UCSD-AML1 (cell line): Measurements from ENCODE around the gene CHI3L1.

Source experiments
- DNase-seq: peaks from one replicate; lab custom pipeline; 2025; ENCODE audit not compliant: unreplicated experiment; lab: John Stamatoyannopoulos, UW

CHI3L1 gene

DNA sequence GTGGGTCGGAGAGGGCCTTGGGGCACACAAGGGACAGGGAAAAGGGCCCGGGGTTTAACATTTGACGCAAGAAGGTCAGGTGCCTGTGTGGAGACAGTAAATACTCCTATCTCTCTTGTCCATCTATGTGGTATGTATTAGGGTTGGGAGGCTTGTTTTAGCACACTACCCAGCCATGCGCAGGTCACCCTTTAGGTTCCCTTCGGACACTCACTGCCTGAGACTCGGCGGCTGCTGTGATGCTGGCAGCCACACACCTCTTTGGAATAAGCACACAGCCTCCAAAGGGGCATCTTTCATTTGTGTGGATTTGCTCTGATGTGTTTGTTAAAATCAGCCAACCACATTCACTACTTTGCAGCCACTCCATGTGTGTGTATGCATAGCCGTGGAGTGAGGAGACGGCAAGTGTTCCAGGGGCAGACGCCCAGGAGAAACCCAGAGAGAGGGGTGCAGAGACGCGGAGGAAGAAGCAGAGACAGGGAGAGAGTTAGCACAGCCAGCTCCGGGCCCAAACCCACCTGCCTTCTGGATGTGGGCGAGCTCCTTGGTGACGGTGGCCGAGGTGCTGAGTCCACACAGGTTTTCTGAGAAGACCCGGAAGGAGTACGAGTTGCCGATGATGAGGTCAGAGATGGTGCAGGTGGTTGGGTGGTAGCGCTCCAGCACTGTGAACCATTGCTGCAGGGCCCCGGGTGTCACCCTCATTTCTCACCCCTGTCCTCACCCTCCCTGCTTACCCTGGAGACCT lies 16.6 kb downstream of the CHI3L1 start:
- DNase-seq, result no peak

DNA sequence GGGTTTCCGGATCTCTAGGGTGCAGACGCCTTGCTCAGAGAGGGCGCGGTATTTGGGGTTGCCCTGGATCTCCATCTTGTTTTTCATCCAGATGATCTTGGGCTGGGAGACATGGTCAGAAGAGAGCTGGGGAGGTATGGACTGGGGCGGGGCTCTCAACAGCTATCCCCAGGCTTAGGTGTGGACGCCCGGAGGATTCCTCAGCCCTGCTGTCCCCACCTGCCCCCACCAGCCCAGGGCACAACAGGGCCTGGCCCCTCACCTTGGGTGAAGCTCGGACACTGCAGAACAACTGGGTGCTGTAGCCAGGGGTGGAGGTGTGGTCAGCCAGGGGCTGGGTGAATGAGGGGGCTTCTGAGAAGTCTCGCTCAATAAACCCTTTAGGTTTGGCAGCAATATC lies 17.5 kb downstream of the CHI3L1 start:
- no peak for DNase-seq

DNA sequence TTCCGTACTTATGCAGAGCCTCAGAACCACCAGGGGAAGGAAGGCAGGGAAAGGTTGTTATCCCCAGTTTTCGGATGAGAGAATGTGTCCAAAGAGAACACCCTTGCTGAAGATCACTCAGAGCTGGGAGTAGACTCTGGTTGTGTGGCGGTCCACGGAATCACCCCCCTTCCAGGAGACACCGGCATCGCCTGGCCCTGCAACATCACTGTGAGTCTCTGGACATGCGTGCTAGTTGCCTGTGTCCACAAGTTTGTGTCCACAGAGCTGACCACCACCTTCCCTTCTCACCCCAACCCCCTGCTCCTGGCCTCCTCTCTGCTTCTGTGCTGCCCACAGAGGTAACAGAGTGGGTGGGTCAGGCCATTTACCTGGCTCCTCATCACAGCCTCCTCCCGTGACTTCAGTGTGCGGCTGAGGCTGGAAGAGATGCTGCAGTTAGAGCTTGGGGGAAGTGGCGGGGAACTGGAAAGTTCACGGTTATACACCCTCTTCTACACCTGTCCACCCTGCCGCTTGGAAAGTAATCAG lies 18.2 kb downstream of the CHI3L1 start:
- no peak for DNase-seq

DNA sequence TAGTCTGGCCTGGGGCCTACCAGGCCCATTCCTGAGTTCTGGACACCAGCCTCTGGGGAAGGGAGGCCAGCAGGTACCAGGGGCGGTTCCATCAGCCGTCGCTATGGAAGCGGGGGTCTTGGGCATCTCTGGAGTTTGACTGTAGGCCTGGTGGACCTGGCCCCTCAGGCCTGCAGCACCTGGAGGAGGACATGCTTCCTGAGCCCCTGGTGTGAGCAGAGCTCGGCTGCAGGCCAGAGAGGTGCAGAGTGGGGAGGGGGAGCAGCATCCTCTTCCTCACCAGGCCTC lies 18.6 kb downstream of the CHI3L1 start:
- DNase-seq, result no peak

DNA sequence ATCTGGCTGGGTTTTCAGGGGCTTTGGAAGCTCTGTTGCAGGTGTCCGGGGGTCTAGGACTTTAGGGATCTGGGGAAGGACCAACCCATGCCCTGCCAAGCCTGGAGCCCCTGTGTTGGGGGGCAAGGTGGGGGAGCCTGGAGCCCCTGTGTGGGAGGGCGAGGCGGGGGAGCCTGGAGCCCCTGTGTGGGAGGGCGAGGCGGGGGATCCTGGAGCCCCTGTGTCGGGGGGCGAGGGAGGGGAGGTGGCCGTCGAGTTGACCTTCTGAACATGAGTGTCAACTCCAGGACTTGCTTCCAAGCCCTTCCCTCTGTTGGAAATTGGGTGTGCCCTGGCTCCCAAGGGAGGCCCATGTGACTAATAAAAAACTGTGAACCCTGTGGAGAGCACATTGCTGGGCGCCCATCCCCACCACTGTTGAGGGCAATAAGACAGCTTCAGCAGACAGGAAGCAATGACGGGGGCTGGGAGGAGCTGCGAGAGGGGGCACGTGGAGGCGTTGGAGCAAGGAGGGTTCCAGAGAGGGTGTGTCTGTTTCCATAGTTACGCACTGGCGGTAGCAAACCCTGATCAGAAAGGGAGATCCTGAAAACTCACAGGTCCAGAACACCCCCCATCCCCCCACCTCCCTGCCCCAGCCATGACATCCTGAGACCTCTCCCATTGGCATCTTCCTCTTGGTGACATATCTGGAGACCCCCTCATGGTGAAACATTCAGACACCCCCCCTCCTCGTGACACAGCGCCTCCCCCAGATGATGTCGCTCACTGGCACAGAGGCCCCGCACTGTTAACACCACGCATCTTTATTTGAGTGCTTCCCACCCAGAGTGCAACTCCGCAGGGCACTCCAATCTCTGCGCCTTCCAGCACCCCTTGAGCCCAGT lies 19.2 kb downstream of the CHI3L1 start:
- DNase-seq, result no peak

DNA sequence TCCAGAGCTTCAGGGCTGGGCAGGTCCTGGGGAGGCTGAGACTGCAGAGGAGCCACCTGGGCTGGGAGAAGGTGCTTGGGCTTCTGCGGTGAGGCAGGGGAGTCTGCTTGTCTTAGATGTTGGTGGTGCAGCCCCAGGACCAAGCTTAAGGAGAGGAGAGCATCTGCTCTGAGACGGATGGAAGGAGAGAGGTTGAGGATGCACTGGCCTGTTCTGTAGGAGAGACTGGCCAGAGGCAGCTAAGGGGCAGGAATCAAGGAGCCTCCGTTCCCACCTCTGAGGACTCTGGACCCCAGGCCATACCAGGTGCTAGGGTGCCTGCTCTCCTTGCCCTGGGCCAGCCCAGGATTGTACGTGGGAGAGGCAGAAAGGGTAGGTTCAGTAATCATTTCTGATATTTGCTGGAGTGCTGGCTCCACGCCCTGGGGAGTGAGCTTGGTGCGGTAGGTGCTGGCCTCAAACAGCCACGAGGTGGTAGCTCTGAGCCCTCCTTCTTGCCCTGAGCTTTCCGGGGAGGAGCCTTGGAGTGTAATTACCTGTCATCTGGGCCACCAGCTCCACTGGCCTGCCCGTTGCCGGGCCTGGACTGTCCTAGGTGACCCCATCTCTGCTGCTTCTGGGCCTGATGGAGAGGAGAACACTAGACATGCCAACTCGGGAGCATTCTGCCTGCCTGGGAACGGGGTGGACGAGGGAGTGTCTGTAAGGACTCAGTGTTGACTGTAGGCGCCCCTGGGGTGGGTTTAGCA lies 20.1 kb downstream of the CHI3L1 start:
- DNase-seq, result no peak

DNA sequence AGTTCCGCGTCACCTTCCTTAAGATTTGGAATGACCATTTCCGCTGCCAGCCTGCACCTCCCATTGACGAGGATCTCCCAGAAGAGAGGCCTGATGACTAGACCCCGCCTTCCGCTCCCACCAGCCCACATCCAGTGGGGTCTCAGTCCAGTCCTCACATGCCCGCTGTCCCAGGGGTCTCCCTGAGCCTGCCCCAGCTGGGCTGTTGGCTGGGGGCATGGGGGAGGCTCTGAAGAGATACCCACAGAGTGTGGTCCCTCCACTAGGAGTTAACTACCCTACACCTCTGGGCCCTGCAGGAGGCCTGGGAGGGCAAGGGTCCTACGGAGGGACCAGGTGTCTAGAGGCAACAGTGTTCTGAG lies 20.7 kb downstream of the CHI3L1 start:
- DNase-seq, result no peak

DNA sequence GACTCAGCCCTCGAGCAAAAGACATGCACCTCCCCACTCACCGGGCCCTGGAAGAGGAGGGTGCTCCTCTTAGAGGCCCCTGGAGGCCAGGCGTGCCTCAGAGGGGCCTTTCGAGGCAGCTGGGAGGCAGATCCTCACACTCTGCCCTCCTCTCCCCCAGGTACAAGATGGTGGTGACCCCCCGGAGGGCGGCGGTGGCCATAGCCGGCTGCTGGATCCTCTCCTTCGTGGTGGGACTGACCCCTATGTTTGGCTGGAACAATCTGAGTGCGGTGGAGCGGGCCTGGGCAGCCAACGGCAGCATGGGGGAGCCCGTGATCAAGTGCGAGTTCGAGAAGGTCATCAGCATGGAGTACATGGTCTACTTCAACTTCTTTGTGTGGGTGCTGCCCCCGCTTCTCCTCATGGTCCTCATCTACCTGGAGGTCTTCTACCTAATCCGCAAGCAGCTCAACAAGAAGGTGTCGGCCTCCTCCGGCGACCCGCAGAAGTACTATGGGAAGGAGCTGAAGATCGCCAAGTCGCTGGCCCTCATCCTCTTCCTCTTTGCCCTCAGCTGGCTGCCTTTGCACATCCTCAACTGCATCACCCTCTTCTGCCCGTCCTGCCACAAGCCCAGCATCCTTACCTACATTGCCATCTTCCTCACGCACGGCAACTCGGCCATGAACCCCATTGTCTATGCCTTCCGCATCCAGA lies 21.3 kb downstream of the CHI3L1 start:
- DNase-seq, result no peak

DNA sequence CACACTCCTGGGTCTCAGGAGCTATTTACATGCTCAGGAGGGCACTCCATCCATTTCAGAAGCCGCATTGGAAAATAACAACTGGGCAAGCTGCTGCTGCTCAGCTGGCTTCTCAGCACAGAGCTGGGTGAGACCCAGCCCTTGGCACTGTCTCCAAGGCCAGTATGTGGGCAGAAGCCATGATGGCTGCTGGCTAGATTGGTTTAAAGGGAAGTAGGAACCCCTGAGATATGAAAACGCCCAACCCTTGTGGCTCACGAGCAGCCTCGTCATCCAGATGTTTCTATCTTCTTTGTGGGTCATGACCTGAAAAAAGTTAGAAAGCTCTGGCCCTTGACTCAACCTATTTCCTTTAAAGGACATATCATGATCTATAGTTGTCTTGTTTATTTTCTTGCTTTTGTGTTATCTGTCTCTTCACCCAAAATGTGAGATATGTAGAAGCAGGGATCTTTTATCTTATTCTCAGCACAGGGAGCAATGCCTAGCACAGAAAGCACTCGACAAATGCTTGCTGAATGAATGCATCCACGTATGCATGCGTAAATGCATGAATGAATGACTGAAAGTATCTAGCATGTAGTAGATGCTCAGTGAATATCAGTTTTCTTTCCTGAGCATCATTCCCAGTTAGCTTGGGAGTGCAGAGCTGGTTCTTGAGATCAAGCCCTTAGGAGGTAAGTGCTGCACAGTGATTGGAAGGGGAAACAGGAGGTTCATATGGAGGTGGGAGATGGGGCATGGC lies 22.4 kb downstream of the CHI3L1 start:
- DNase-seq, result no peak

DNA sequence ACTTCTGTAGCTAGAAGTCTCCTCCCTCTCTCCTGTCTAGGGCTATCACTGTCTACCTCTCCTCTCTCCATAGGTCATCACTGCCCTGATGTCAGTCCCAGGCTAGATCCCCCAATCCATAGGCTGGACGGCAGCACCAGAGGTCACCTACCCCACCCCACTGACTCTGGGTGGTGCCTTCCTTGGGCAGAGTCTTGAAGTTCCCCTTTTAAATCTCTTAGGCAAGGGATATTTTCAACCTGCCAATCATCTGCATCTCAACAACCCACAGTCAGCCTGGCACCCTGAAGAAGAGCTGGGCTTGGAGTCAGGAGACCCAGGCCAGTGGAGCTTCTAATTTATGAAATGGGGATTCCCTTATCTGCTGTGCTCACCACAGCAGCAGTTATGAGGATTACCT lies 24.1 kb downstream of the CHI3L1 start:
- no peak for DNase-seq

DNA sequence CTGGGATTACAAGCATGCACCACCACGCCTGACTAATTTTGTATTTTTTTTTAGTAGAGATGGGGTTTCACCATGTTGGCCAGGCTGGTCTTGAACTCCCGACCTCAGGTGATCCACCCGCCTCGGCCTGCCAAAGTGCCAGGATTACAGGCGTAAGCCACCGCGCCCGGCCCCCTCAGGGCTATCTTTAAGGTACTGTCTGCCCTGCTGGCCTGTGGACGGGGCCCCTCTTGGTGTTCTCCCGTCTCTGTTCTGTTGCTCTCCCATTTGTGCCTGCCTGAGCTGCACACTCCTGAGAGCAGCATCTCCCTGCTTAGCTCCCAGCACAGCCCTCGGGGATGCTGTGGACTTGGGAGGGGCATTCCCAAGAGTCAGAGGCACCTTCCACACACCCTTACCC lies 24.8 kb downstream of the CHI3L1 start:
- no peak for DNase-seq

DNA sequence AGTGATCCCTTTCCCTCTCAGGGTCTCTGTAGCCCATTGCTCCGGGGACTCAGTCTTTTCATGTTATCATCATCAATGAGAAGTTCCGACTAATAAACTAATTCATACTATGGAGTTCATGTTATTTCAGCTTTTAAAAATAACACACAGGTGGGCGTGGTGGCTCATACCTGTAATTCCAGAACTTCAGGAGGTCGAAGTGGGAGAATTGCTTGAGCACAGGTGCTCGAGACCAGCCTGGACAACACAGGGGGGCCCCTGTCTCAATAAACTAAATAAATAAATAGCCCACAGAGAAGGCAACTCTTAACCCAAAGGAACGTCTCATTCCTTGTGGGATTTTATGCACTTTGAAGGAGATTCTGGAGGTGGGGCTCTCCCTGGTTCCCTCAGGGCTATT lies 25.3 kb downstream of the CHI3L1 start:
- no peak for DNase-seq

DNA sequence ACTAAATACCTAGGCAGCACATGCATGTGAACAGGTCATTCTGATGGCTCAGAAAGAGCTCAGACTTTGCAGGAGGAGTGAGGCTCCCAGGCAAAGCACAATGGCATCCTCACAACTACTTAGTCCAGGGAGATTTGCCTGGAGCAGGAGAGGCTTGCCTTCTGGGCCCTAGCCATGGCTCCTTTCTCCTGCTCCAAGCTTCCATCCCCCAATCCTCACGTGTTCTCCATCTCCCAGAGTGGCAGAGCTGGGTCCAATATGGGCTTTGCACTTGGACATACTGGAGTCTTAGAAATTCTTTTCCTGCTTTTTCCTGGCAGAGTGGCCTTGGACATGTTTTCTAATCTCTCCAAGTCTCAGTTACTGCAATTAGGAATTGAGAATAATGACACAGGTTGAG lies 26.7 kb downstream of the CHI3L1 start:
- DNase-seq, result no peak

DNA sequence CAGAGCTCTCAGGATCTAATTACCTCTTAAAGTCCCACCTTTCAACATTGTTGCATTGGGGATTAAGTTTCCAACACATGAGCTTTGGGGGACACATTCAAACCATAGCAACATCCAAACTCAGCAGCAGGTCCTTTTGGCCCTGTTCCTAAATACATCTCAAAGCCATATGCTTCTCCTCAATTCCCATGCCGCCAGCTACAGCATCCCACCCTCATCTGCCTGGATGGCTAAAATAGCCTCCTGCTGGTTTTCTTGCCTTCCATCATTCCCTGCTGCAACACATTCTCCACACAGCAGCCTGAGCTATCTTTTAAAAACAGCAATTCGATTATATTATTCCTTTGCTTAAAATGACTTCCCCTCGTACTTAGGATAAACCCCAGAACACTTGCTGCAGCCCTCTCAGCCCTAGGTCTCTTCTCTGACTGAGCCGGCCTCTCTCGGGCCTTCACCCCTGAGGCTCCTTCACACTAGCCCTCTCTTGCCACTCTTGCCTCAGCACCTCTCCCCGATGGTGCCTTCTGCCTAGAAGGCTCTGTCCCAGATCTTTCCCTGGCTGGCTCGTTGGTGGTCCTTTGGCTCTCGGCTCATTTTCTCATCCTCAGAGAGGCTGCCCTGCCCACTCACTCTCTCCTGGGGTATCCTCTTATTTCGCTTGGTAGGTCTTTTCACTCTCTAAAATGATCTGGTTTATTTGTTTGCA lies 27.4 kb downstream of the CHI3L1 start:
- DNase-seq, result no peak

DNA sequence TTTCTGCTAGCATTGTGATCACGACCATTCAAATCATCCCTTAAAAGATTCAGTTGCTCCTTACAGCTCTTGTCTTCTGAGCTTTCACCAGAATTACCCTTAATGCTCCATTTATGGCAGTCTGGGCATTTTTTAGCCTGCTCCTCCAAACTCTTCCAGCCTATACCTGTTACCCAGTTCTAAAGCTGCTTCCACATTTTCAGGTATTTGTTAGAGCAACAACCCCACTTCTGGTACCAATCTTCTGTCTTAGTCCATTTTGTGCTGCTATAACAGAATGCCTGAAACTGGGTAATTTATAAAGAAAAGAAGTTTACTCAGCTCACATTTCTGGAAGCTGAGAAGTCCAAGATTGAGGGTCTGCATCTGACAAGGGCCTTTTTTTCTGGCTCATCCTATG lies 28.1 kb downstream of the CHI3L1 start:
- DNase-seq, result no peak

DNA sequence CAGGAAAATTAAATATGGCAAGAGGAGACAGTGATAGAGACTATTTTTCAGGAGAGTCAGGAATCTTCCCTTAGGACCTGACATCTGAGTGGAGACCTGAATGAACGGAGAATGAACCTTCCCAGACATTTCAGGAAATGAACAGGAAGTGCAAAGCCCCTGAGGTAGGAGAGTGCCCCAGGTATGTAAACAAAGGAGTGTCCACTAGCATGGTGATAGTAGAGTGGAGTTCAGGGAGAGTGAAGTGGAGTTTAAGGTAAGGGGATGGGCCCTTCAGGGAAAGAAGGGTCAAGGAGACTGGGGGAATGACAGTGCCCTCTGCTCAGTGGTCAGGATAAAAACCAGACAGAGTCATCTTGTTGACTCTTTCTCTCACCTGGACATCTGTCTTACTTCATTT lies 30.2 kb downstream of the CHI3L1 start:
- DNase-seq, result no peak

DNA sequence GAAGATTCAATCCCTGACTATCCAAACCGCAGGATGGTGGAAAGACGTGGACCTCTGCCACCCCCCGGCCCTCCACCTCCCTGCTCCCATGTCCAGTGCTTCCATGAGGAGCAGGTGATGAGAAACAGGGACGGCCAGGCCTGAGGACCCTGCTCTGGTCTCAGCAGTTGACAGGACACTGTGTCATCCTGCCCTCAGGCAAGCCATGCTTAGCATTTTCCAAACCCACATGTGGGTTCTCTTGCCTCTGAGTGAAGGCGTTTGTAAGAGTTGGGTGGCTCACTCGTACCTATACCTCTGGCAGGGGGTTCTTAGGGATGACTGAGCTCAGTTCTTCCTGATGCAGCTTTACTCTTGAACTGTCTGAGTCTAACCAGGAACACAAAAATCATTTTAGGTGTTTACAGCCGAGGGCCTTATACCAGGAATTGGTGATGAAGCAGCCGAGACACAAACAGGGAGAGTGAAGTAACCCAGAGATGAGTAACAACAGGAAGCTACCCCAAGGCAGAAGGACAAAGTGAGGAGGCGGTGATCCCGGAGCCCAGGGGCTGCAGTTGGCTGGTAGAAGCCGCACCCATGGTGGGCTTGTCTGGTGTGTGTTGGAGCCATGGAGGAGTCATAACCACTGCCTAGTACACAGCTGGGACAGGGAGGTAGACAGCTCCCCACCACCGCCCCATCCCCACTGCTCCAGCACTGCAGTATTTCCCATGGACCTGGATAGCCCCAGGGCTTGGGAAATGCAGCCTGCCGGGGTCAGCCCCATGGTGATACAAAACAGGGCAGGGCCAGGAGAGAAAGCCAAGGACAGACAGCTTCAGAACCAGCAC lies 32.3 kb downstream of the CHI3L1 start:
- DNase-seq, result no peak

DNA sequence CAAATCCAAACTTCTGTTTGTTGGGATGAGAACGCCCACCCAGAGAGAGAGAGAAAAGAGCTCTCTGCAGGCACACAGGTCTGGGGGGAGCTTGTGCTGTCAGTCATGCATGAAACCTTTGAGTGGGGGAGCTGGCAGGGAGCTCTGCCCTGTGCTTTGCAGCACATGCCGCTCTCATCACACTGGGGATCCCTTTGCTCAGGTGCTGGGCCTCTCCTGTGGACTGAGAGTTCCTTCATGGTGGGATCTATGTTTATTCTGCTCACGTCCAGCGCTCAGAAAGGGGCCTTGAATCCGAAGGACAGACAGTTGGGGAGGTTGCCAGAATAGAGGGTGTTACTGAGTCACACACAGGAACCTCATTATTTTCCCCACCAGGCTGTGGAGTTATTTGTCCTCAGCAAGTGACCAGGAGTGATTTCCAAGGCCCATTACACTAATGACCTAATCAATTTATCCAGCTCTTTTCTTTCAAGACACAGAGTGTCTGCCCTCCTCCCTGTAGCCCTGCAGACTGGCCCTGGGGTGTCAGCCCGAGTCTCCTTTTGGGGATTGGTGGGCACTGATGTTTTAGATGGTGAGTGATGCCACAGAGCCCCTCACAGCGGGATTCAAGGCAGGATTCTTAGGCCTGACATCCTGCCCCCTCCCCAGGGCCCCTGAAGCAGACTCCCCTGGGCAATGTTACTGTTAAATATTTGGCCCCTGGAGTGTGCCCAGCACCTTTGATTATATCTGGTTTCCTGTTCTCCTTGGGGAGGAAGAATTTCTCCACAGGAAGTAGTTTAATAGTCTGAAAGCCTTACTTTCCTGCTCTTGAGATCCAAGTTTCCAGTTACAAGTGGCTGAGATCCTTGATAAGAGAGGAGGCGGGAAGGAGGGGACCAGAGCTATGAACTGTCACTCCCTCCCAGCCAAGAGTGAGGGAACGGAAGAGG lies 33.2 kb downstream of the CHI3L1 start:
- no peak for DNase-seq
